Neutrophil (primary cell): ENCODE data around the gene ZCCHC8.

ENCODE experiments used
- H3K27ac ChIP-seq: fragments of 200-600 bp; sonication (generic); 2 replicates; pipeline ENCODE4 v1.5.1; 2016; ENCODE audit warnings: mild to moderate bottlenecking, moderate library complexity
- H3K27me3 ChIP-seq: fragments of 200-600 bp; sonication (generic); 2 replicates; pipeline ENCODE4 v1.6.0; 2016; ENCODE audit warnings: mild to moderate bottlenecking
- H3K36me3 ChIP-seq: fragments of 200-600 bp; sonication (generic); 2 replicates; pipeline ENCODE4 v1.5.1; 2017
- H3K4me1 ChIP-seq, 2 experiments: fragments of 200-600 bp in 1 of 2; sonication (generic) in 1 of 2; 1 replicate in 1 of 2; 2 replicates in 1 of 2; pipeline versions ENCODE4 v1.5.1 to v1.6.1; 2013 to 2016; ENCODE audit warnings: low read depth in 1 of 2, low read length in 1 of 2, mild to moderate bottlenecking in 1 of 2, moderate library complexity in 1 of 2; ENCODE audit not compliant: control insufficient read depth in 1 of 2, insufficient read depth in 1 of 2
- H3K4me3 ChIP-seq, 2 experiments: fragments of 200-600 bp in 1 of 2; sonication (generic) in 1 of 2; 1 replicate in 1 of 2; 2 replicates in 1 of 2; pipeline ENCODE4 v1.5.1; 2013 to 2016; ENCODE audit warnings: low read depth in 1 of 2, low read length in 1 of 2, mild to moderate bottlenecking in 1 of 2, moderate library complexity in 1 of 2
- H3K9me3 ChIP-seq: fragments of 200-600 bp; sonication (generic); 2 replicates; pipeline ENCODE4 v1.5.1; 2016
- TF ChIP-seq, protein P1 (sequence below): fragments of 200-600 bp; sonication (generic); IDR thresholded peaks from 2 replicates; pipeline ENCODE4 v1.5.1; 2016; ENCODE audit warnings: antibody characterized with exemption

ZCCHC8 gene

DNA sequence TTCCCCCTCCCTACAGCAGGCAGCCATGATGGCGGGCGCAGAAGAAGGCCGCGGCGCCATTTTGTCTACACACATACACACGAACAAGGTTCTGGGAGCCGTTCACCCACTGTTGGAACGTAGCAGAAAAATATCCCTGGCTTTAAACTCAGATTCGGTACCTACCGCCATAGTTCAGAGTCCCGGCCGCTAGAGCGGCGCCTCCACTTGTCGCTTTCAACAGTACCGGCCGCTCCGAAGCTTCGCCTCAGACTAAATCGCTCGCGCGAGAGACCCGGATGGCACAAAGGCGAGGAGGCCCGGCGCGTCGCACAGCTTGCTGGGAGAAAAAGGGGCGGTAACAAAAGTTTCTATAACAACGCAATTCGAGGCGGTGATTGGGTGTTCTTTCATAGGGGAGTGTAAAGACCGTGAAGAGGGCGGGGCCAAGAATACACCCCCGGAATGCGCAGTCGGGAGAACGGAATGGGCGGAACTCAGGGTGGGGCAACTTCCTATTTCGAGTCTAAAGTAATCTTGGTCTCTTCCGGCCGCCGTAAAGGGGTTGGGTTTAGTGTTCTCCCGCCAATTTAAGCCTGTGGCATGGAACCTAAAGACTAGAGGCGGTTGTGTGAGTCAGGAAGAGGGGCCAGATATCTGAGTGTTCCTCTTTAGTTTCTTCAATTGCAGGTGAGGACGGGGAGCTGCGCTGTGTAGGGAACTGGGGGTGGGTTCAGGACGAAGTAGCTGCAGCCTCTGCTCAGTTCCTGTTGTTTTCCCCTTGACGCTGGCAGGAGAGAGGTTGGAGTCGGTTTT lies 26.1 kb upstream of the ZCCHC8 start, which contains the start of the genes KNTC1 and RSRC2:
TSS of gene KNTC1 (plus strand) at position 567 of the 795 bp plus-strand sequence. CDS start 2,815 bp downstream, outside the sequence.
TSS of gene RSRC2 (minus strand) at position 254 of the 795 bp plus-strand sequence. CDS start at position 171, 83 bp downstream.
- Histone ChIP-seq H3K36me3 (peaks cover 13% of the 10 kb centered on the region), H3K4me1 (peaks cover 37 to 47% of the 10 kb centered on the region in 2 experiments), H3K9me3 (no peaks in the 10 kb centered on the region), H3K4me3 (peak within 1 kb of the TSS; percentile 61 to 88), H3K27me3 (no peaks in the 10 kb centered on the region), H3K27ac (peak within 1 kb of the TSS; percentile 99)
- TF ChIP-seq, protein P1, sequence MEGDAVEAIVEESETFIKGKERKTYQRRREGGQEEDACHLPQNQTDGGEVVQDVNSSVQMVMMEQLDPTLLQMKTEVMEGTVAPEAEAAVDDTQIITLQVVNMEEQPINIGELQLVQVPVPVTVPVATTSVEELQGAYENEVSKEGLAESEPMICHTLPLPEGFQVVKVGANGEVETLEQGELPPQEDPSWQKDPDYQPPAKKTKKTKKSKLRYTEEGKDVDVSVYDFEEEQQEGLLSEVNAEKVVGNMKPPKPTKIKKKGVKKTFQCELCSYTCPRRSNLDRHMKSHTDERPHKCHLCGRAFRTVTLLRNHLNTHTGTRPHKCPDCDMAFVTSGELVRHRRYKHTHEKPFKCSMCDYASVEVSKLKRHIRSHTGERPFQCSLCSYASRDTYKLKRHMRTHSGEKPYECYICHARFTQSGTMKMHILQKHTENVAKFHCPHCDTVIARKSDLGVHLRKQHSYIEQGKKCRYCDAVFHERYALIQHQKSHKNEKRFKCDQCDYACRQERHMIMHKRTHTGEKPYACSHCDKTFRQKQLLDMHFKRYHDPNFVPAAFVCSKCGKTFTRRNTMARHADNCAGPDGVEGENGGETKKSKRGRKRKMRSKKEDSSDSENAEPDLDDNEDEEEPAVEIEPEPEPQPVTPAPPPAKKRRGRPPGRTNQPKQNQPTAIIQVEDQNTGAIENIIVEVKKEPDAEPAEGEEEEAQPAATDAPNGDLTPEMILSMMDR = no peak

DNA sequence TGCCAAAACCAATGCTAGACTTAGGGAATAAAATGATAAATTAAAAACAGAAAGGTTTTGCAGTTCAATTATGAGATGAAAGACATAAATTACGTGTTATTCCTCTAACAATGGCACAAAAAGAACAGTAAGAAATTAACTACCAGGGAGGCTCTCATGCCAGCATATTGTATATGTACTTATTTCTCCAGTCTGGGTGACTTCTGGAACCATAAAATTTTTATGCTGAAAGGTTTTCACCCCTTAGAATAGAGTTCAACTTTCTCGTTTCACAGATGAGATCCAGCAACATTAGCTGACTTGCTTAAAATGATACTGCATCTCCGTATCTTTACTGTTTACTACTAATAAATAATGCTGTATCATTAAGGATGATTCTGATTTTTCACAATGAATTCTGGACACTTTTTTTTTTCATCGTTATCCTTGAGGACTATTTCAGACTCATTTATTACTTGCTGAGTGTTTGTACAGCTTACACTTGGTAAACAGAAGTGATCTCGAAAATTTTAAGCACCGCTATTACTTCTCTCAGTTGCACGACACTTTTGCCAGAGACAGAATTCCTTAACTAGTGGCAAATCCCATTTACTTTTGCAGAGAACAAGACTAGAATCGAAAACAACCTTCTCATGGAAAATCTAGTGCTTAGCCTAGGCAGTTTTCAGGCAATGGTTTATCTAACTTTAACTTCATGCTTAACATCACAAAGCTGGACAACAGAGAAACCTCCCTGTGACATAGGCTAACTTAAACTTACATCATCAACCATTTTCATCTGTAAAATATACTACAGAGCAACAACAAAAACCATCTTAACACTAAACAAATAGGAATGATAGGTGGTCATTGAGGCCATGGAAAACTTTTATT lies 23.4 kb upstream of the ZCCHC8 start:
- TF ChIP-seq, protein P1 = no peak
- peaks cover 41% of the 10 kb centered on the region for H3K36me3 ChIP-seq

DNA sequence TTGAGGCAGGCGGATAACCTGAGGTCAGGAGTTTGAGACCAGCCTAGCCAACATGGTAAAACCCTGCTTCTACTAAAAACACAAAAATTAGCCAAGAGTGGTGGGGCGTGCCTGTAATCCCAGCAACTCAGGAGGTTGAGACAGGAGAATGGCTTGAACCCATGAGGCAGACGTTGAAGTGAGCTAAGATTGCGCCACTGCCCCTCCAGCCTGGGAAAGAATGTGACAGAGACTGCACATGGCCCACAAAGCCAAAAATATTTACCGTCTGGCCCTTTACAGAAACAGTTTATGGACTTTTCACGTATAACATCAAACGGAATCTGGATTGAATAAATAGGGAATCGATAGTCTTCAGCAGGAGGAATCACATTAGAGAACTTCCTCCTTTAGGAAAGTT lies 22.5 kb upstream of the ZCCHC8 start:
- H3K36me3 ChIP-seq = peaks cover 49% of the 10 kb centered on the region
- no peaks in the 10 kb centered on the region for H3K9me3 ChIP-seq
- H3K27ac ChIP-seq = peak overlapping the region; percentile 35
- TF ChIP-seq, protein P1 = no peak
- H3K27me3 ChIP-seq = no peaks in the 10 kb centered on the region
- H3K4me1 ChIP-seq = peaks cover 37 to 45% of the 10 kb centered on the region in 2 experiments
- no peak overlapping the region for H3K4me3 ChIP-seq

More for the DNA sequence above, 23.4 kb upstream of the ZCCHC8 start:
- H3K27me3 ChIP-seq = no peaks in the 10 kb centered on the region
- H3K9me3 ChIP-seq = no peaks in the 10 kb centered on the region
- H3K4me3 ChIP-seq = no peak overlapping the region
- H3K4me1 ChIP-seq = peaks cover 37 to 47% of the 10 kb centered on the region in 2 experiments
- peak overlapping the region; percentile 64 for H3K27ac ChIP-seq

DNA sequence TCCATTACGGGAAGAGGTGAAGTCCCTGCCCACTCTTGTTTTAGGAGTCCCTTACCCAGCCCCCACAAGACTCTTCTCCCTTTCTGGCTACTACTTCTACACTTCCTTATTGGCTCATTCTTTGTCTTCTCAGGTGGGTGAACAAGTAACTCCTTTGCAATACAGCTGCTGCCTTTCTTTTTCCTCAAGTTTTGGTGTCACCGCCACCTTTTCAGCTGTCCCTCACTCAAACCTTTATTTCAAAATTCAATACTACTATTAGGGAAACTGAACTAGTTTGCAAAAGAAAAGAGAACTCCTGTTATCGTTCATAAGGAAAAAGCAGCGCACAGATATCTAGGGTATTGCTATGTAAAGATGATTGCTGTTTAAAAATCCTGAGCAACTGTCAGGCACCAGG lies 19.9 kb upstream of the ZCCHC8 start:
- TF ChIP-seq, protein P1 = no peak
- H3K9me3 ChIP-seq = no peaks in the 10 kb centered on the region
- peaks cover 26 to 29% of the 10 kb centered on the region in 2 experiments for H3K4me1 ChIP-seq
- no peak overlapping the region for H3K4me3 ChIP-seq
- H3K27ac ChIP-seq = no peak overlapping the region
- H3K27me3 ChIP-seq = no peaks in the 10 kb centered on the region
- peaks cover 75% of the 10 kb centered on the region for H3K36me3 ChIP-seq

DNA sequence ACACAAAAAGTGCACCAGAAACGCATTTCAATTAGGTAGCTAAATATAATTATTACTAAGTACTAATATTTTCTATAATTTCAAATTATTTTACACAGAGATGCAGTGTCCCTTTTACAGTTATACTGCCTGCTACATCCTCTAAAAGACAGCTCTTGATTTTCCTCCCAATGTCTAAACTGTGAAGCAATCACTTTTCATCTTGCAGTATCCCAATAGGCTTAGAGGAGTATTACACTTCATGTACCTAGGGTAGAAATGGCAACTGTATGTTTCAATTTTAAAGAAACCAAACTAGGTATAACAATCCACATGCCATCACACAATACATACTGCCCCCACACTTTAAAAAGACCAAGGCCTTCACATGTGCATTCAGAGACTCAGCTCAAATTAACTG lies 18.7 kb upstream of the ZCCHC8 start:
- Histone ChIP-seq H3K27me3 (no peaks in the 10 kb centered on the region), H3K36me3 (peaks cover 81% of the 10 kb centered on the region), H3K9me3 (no peaks in the 10 kb centered on the region), H3K27ac (no peak overlapping the region), H3K4me3 (no peak overlapping the region), H3K4me1 (peaks cover 15 to 18% of the 10 kb centered on the region in 2 experiments)
- TF ChIP-seq, protein P1 = no peak
